Glomerular endothelial cell (primary cell): ENCODE results near the gene TOR4A. TPM values are rescaled to one million over a fixed set of nuclear protein-coding genes. Genes with fewer than 3 reads are reported as not detected.

ENCODE experiments used
- DNase-seq: peaks from one replicate; pipeline ENCODE4 v3.0.0-alpha.2; 2011; ENCODE audit warnings: low read depth, low spot score; ENCODE audit errors: extremely low read depth
- total RNA-seq: library from RNA; depleted of rRNA; stranded (reverse); fragments of >200 nt; gene quantifications from 2 replicates; pipeline ENCODE4 v1.2.3, GENCODE V29; 2015

The TOR4A gene
- total RNA-seq, 1 donor from 2014 or later = 81.4 TPM

DNA sequence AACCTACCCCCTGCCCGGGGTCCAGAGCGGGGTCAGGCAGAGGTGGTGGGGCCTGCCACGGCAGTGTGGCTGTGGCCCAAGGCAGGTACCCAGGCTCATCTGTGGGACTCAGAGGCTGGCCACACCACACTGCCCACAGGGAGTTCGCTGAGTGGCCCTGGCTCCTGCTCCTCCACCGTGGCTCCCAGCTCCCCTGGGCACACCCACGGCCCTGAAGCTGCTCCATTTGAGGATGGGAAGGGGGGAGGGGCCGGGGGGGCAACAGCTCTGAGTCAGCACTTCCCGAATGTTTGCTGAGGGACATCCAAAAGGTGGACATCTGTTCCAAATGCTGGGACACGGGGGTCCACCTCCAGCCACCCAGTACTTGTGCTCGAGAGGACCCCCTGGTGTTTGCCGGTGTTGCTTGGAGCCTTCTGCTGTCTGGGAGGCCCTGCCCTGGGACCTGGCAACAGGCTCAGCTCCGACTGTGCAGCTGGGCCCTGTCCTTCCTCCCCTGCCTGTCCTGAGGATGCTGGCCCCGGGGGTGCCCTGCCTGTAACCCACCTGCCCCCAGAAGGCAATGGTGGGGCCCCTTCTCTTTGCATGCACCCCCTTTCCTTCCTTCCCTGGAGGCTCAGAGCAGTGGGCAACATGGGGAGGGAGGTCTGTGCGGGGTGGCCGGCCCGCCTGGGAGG, 27.0 kb downstream of the TOR4A start:
- DNase-seq = no peak

DNA sequence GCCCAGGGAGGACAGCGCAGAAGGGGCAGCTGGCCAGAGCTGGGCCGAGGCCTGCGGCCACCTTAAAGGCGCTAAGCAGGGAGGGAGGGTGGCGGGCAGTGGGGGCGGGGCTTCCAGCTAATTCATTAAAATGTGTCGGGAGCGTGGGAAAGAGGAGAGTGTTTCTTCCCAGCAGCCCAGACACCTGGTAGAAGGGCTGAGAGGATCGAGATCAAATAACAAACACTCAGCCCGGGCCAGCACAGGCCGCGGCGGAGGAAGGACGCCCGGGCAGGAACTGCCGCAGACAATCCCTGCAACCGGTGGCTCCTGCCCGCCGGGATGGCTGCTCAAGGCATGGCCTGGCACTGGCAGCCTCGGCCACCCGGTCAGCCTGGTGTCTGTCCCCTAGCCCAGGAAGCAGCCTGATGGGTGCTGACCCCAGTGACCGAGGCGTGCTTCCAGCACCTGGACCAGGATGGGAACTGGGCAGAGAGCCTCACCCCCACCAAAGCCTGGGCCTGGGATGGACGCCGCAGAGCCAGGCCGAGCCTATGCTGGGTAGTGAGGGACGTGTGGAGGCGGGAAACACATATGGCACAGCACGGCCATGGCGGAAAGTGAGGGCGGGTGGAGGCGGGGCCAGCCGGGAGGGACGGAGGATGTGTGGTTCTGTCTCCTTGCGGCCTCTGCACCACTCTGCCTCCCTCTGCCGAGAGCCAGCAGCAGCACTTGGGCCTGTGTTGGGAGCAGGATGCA, 27.7 kb downstream of the TOR4A start:
- DNase-seq = no peak

DNA sequence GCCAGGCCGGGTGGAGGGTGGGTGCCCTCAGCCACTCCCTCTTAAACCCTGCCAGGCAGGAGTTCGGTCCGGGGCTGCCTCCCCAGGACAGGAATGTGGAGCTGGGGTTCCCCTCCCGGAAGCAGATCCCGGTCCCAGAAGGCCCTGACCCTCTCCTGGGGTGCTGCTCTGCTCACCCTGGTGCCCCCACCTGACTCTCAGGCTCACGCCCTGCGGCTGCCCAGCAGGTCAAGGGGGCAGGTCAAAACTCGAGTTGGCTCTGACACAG, 28.2 kb downstream of the TOR4A start:
- no peak for DNase-seq

GRCh38 chr9:137306066-137306849, 28.7 kb downstream of the TOR4A start:
- no peak for DNase-seq

DNA sequence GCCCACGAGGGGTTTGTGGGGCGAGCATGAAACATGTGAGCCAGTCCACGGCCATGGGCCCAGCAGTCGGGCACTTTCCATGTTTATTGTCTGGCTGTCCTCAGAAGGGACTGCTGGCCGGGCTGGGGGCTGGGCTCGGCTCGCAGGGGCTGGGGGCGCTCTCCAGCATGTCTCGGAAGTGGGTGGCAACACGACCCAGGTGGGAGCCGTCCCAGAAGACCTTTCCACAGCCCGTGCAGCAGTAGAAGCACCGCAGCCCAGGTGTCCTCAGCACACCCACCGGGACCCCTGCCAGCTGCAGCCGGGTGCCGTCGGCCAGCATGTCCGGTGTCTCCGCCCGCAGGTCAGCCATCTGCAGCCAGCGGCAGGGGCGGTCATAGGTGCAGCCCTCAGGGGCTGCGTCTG, 29.3 kb downstream of the TOR4A start:
- no peak for DNase-seq

GRCh38 chr9:137307255-137308056, 29.9 kb downstream of the TOR4A start:
- DNase-seq = no peak

GRCh38 chr9:137308057-137308619, 30.6 kb downstream of the TOR4A start:
- no peak for DNase-seq

DNA sequence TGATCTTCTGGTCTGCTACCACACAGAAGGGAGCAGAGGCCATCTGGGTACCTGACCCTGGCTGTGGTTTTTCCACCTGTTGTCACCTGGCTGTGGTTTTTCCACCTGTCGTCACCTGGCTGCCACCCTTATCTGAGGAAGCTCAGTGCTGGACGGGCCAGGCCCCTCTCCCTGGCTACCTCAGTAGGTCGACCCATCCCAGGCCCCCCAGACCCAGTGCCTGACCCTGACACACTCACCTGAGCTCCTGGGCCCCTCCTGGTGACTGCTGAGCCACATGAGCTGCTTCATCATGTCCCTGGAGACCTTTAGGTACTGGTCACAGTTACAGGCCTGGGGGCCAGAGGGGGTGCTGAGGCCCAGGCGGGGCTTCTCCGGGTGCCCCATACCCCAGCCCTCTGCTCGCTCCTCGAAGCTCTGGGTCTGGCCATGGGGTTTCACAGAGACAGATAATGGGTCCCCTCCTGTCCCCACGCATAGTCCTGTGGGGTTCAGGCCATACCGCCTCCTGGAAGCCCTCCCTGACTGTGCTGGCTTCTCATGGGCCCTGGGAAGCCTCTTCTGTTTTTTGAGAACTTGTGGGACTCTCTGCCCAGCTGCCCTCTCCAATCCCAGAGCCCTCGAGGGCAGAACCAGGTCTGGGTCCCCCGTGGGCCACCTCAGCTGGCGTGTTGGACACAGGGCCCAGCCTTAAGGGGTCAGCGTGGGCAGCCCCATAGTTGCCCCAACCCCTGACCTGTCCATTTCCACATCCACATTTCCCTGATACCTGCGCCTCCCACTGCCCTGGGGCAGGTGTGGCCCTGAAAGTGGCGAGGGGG, 32.1 kb downstream of the TOR4A start:
- no peak for DNase-seq

DNA sequence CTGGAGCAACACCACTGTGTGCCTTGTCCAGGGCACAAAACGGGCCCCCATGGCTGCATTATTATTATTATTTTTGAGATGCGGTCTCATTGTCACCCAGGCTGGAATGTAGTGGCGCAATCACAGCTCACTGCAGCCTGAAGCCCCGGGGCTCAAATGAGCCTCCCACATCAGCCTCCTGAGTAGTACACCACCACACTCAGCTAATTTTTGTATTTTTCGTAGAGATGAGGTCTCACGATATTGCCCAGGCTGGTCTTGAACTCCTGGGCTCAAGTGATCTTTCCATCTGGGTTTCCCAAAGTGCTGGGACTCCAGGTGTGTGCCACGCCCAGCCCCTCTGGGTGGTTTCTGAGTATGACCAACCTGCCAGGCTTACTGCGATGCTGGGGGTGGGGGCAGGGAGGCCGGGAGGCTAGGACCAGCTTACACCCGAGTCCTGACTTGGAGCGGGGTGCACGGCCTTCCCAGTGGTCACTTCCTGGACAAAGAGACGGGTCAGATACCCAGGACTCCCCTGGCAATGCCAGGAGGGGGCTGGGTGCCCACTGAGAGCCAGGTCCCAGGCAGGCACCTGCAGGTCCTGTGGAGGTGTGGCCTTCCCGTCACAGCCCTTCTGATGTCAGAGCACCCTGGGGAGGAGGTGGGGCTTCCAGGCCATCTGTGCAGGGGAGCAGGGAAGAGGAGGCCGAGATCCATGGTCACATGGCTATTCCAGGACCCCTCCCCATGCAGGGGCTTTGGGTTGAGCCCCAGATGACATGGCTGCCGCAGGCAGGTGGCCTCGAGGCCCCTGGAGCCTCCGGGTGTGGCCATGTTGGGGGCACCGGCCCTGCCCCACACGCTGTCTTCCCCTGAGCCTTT, 32.9 kb downstream of the TOR4A start:
- no peak for DNase-seq

- no peak for DNase-seq
Observed at GRCh38 chr9:137311171-137311985, 33.9 kb downstream of the TOR4A start.

GRCh38 chr9:137311986-137312851, 34.7 kb downstream of the TOR4A start:
- no peak for DNase-seq

DNA sequence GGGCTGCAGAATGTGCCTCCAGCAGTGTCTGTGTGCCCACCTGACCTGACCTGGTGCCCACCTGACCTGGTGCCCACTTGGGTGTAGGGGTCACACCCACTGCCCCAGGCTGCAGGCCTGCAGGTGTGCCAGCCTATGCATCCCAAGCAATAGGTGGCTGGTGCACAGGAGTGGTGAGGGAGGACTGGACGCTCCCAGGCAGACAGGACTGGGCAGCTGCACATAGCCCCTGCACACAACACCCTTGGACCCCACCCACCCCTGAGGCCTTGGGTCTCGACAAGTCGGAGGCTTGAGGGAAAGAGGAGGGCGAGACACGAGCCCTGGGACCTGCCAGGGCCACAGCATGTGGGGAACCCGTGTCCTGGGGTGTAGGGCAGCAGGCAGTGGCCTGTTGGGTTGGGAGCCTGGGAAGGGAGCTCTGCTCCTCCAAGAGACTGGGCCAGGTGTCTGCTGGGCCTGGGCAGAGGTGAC, 35.4 kb downstream of the TOR4A start:
- no peak for DNase-seq

- DNase-seq = no peak
Observed at GRCh38 chr9:137313326-137313936, 35.9 kb downstream of the TOR4A start.

DNA sequence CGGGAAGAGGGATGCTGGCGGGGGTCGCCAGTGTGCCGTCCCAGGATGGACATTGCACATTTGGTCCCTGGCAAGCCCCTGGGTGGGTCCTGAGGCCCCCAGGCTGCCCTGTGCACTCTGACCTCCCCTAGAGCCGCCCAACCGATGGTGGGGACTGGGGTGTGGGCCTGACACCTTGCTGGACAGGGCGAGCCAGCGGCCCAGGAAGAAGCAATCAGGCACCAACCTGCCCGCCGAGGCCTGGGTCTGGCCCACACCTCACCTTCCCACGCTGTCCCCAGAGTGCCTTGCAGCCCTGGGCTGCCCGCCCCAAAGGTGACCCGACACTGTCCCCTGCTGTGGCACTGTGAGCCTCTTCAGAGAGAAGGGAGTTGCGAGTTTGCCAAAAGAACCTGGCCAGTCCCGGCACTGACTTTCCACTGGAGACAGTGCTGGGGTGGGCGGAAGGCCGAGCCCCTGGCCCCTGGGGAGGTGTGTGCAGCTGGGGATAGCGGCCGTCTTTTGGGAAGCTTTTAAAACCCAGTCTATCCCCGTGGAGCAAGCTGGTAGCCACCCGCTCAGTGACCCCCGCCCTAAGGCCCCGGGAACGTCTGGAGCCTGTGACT, 36.5 kb downstream of the TOR4A start:
- no peak for DNase-seq

DNA sequence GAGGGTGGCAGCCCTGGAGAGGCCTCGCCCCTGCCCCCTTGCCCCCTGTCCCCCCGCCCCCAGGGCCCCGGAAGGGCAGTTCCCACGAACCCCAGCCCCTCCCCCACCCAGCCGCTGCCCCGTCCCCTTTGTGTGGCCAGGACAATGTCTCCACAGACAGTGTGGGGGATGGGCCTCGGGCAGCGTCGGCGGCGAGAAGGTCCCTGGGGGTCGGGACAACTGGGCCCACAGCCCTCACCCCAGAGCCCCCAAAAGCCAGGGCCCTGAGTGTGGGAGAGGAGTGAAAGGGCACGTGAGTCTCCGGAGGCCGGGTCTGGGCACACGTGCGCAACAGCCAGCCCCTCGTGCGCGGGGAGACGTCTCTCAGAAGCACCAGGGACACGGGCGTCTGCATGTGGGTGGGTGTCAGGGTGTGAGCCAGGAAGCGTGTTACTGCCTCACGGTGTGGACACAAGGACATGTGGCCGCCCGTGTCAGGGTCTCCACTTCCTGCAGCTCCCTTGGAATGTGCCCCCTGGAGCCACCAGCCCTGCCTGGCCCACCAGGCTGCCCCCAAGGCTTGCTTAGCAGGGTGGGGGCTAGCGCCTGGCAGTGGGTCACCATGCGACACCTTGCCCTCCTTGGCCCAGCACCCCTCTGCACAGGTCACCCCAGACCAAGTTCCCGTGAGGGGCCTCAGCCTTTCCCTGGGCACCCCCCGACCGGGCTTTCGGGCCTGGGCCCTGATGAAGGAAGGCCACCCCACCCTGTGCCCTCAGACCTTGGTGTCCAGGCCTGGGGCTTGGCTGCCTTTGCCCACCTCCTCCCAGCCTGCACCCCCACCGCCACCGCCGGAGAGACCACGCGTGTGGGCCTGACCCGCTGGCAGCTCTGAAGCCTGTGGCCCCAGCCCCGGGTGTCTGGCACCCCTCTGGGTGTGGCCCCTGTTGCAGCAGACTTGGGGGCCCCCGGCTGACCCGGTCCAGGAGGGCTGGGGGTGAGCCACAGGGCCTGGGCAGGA, 37.3 kb downstream of the TOR4A start:
- DNase-seq = no peak
